ENCODE measurements around the gene RAPGEF6. TPM values are rescaled to one million over a fixed set of nuclear protein-coding genes. Genes with fewer than 3 reads are reported as not detected.

The RAPGEF6 gene
- total and polyA plus RNA-seq, 4 donors: 3.9 to 73.1 (median 10.8) TPM

- H3K36me3 ChIP-seq (ENCODE audit: control insufficient read depth in 4 of 4, insufficient read depth in 4 of 4, low read length in 4 of 4): peaks cover 7 to 11% (median 8%) of the 10 kb centered on the region in 4 donors
- H3K9me3 ChIP-seq (ENCODE audit: control insufficient read depth in 4 of 4, insufficient read depth in 3 of 4, low read length in 3 of 4): no peaks in the 10 kb centered on the region
- no peak overlapping the region for H3K4me3 ChIP-seq
- no peaks in the 10 kb centered on the region for H3K27me3 ChIP-seq (ENCODE audit: control insufficient read depth in 3 of 3, insufficient read depth in 3 of 3, low read length in 2 of 3)
- no peak overlapping the region for H3K9ac ChIP-seq (ENCODE audit: insufficient read depth in 1 of 2, low read length in 2 of 2)
- DNase-seq (peak in 2 of 3 donors; percentile 14 to 20), ATAC-seq (ENCODE audit: insufficient read depth, low FRiP score) (no peak)
- WGBS, 2 donors: 80 to 85% methylated on average over 2 of the region's 2 CpGs
- TF ChIP-seq CTCF (IDR thresholded peaks at IDR 0.05; ENCODE audit: control extremely low read depth, extremely low read depth): no peak
- H3K27ac ChIP-seq (ENCODE audit: low read depth in 1 of 2, low read length in 1 of 2): no peak overlapping the region
- H3K4me1 ChIP-seq (ENCODE audit: control insufficient read depth in 5 of 5, insufficient read depth in 5 of 5, low read length in 5 of 5): no peaks in the 10 kb centered on the region
Measured at GRCh38 chr5:131423056-131423455, 212.0 kb downstream of the RAPGEF6 start.

- H3K9ac ChIP-seq (ENCODE audit: insufficient read depth in 1 of 2, low read length in 2 of 2): no peak overlapping the region
- DNase-seq (no peak), ATAC-seq (ENCODE audit: insufficient read depth, low FRiP score) (no peak)
- no peak overlapping the region for H3K4me3 ChIP-seq
- no peaks in the 10 kb centered on the region for H3K4me1 ChIP-seq (ENCODE audit: control insufficient read depth in 5 of 5, insufficient read depth in 5 of 5, low read length in 5 of 5)
- H3K27me3 ChIP-seq (ENCODE audit: control insufficient read depth in 3 of 3, insufficient read depth in 3 of 3, low read length in 2 of 3): no peaks in the 10 kb centered on the region
- WGBS, 2 donors: 70 to 81% methylated on average over 4 of the region's 4 CpGs
- no peak overlapping the region for H3K27ac ChIP-seq (ENCODE audit: low read depth in 1 of 2, low read length in 1 of 2)
- TF ChIP-seq CTCF (IDR thresholded peaks at IDR 0.05; ENCODE audit: control extremely low read depth, extremely low read depth): no peak
- H3K9me3 ChIP-seq (ENCODE audit: control insufficient read depth in 4 of 4, insufficient read depth in 3 of 4, low read length in 3 of 4): no peaks in the 10 kb centered on the region
- H3K36me3 ChIP-seq (ENCODE audit: control insufficient read depth in 4 of 4, insufficient read depth in 4 of 4, low read length in 4 of 4): peaks cover 0 to 9% (median 5%) of the 10 kb centered on the region in 4 donors
Measured at GRCh38 chr5:131419877-131420276, 215.2 kb downstream of the RAPGEF6 start.

- H3K9me3 ChIP-seq (ENCODE audit: control insufficient read depth in 4 of 4, insufficient read depth in 3 of 4, low read length in 3 of 4): no peaks in the 10 kb centered on the region
- no peaks in the 10 kb centered on the region for H3K27me3 ChIP-seq (ENCODE audit: control insufficient read depth in 3 of 3, insufficient read depth in 3 of 3, low read length in 2 of 3)
- H3K36me3 ChIP-seq (ENCODE audit: control insufficient read depth in 4 of 4, insufficient read depth in 4 of 4, low read length in 4 of 4): peaks cover 0 to 9% (median 6%) of the 10 kb centered on the region in 4 donors
- WGBS, 2 donors: 94 to 95% methylated on average over 7 of the region's 7 CpGs
- ATAC-seq (ENCODE audit: insufficient read depth, low FRiP score): no peak
- no peak overlapping the region for H3K27ac ChIP-seq (ENCODE audit: low read depth in 1 of 2, low read length in 1 of 2)
- no peaks in the 10 kb centered on the region for H3K4me1 ChIP-seq (ENCODE audit: control insufficient read depth in 5 of 5, insufficient read depth in 5 of 5, low read length in 5 of 5)
- no peak for TF ChIP-seq CTCF (IDR thresholded peaks at IDR 0.05; ENCODE audit: control extremely low read depth, extremely low read depth)
- no peak overlapping the region for H3K4me3 ChIP-seq
- DNase-seq: no peak
- H3K9ac ChIP-seq (ENCODE audit: insufficient read depth in 1 of 2, low read length in 2 of 2): no peak overlapping the region
Measured at GRCh38 chr5:131418846-131419245, 216.2 kb downstream of the RAPGEF6 start.

GRCh38 chr5:131417240-131417869 lies 217.7 kb downstream of the RAPGEF6 start:
- peak; percentile 76 for TF ChIP-seq CTCF (IDR thresholded peaks at IDR 0.05; ENCODE audit: control extremely low read depth, extremely low read depth)
- no peaks in the 10 kb centered on the region for H3K4me1 ChIP-seq (ENCODE audit: control insufficient read depth in 5 of 5, insufficient read depth in 5 of 5, low read length in 5 of 5)
- H3K36me3 ChIP-seq (ENCODE audit: control insufficient read depth in 4 of 4, insufficient read depth in 4 of 4, low read length in 4 of 4): peaks cover 0 to 8% (median 4%) of the 10 kb centered on the region in 4 donors
- H3K4me3 ChIP-seq: no peak overlapping the region
- DNase-seq: peak; percentile 73 to 80 (median 76)
- H3K27me3 ChIP-seq (ENCODE audit: control insufficient read depth in 3 of 3, insufficient read depth in 3 of 3, low read length in 2 of 3): no peaks in the 10 kb centered on the region
- no peak for ATAC-seq (ENCODE audit: insufficient read depth, low FRiP score)
- H3K9ac ChIP-seq (ENCODE audit: insufficient read depth in 1 of 2, low read length in 2 of 2): no peak overlapping the region
- H3K9me3 ChIP-seq (ENCODE audit: control insufficient read depth in 4 of 4, insufficient read depth in 3 of 4, low read length in 3 of 4): no peaks in the 10 kb centered on the region
- H3K27ac ChIP-seq (ENCODE audit: low read depth in 1 of 2, low read length in 1 of 2): no peak overlapping the region
- WGBS, 2 donors: 24 to 30% methylated on average over 7 of the region's 7 CpGs
